Cardiac fibroblast (primary cell): ENCODE results near the gene PMEPA1.

Experiments
- DNase-seq, 2 donors: peaks; one replicate each; pipeline versions ENCODE4 v3.0.0 to v3.0.0-alpha.2; 2010; ENCODE audit warnings: low read depth in 2 of 2
- H3K4me3 ChIP-seq, 2 donors: replicated peaks in 1 of 2; 1 replicate in 1 of 2; 2 replicates in 1 of 2; pipeline ENCODE4 v1.5.1; 2011; ENCODE audit warnings: low read depth in 2 of 2, low read length in 2 of 2, mild to moderate bottlenecking in 2 of 2, moderate library complexity in 1 of 2
- CTCF ChIP-seq: IDR thresholded peaks from one replicate; pipeline ENCODE4 v1.5.1; 2011; ENCODE audit warnings: low read depth, mild to moderate bottlenecking, low read length, inconsistent platforms

Gene PMEPA1

GRCh38 chr20:57625181-57625958 lies 84.4 kb downstream of the PMEPA1 start:
- TF ChIP-seq CTCF, result no peak
- no peak for DNase-seq
- H3K4me3 ChIP-seq, result no peak overlapping the region

- no peak for DNase-seq
- H3K4me3 ChIP-seq, result no peak overlapping the region
- TF ChIP-seq CTCF, result no peak
Observed at GRCh38 chr20:57624124-57624523, 85.7 kb downstream of the PMEPA1 start.

- H3K4me3 ChIP-seq, result no peak overlapping the region
- peak; percentile 35 to 54 for DNase-seq
- peak; percentile 85 for TF ChIP-seq CTCF
Observed at GRCh38 chr20:57622579-57623381, 87.0 kb downstream of the PMEPA1 start.

GRCh38 chr20:57622201-57622570 lies 87.6 kb downstream of the PMEPA1 start:
- no peak overlapping the region for H3K4me3 ChIP-seq
- TF ChIP-seq CTCF, result no peak
- no peak for DNase-seq

- no peak overlapping the region for H3K4me3 ChIP-seq
Observed at GRCh38 chr20:57621421-57622200, 88.2 kb downstream of the PMEPA1 start.

GRCh38 chr20:57620999-57621398 lies 88.8 kb downstream of the PMEPA1 start:
- no peak overlapping the region for H3K4me3 ChIP-seq
- no peak for TF ChIP-seq CTCF
- DNase-seq, result no peak

More at GRCh38 chr20:57621421-57622200, 88.2 kb downstream of the PMEPA1 start:
- TF ChIP-seq CTCF, result no peak
- DNase-seq, result no peak
